Right ventricle myocardium superior (tissue), 1 donor: Measurements from ENCODE around the gene ZNF846. TPM values are rescaled to one million over a fixed set of nuclear protein-coding genes. Genes with fewer than 3 reads are reported as not detected.
A peak's percentile ranks its signal among the peaks of the same experiment; 100 is the strongest.

Source experiments
- ATAC-seq: fragments of 200-7000 bp; cut with Tn5 transposase; one replicate; pipeline ENCODE4 v1.9.1; 2020; ENCODE audit warnings: mild to moderate bottlenecking; ENCODE audit not compliant: poor library complexity
- DNase-seq: peaks from one replicate; pipeline ENCODE4 v3.0.0-alpha.2; 2020
- intact Hi-C: fragments of 100-400 bp; cut with DNase I; formaldehyde crosslinking; loops from one replicate; pipeline ENCODE4 v1.11.2; 2022
- total RNA-seq: library from RNA; stranded (reverse); fragmentation: NEBNext Ultra II Directional; extraction: Animal tissue kit (Norgen Biotek cat#: 25700); gene quantifications from one replicate; pipeline ENCODE4 v1.2.1, GENCODE V29; 2021
- donor health status: DM: no; HTN: yes; CAD: no; lungs with severe emphysema.

ZNF846 gene
- total RNA-seq, 1 donor from 2014 or later = 9.1 TPM

GRCh38 chr19:9709305-9709704 is 59.2 kb downstream of the ZNF846 start:
- ATAC-seq (peak; percentile 45), DNase-seq (no peak)
- intact Hi-C loops = no loop called here

GRCh38 chr19:9705836-9706235 is 62.7 kb downstream of the ZNF846 start:
- ATAC-seq = no peak
- DNase-seq = no peak
- intact Hi-C loops = no loop called here

GRCh38 chr19:9702186-9702585 is 66.4 kb downstream of the ZNF846 start:
- no peak for ATAC-seq
- no peak for DNase-seq
- intact Hi-C loops = no loop called here

Other genes with a start within 250 kb of the ZNF846 start
- gene ZNF426, start 230.1 kb downstream of the ZNF846 start, total RNA-seq = 11.7 TPM
- 16.7 TPM for gene ZNF121, start 184.2 kb downstream of the ZNF846 start, total RNA-seq
- gene ZNF561, start 147.5 kb downstream of the ZNF846 start, total RNA-seq = 18.5 TPM
- gene ZNF562, start 93.6 kb downstream of the ZNF846 start, total RNA-seq = 22.5 TPM
- 10.0 TPM for gene FBXL12, start 50.3 kb upstream of the ZNF846 start, total RNA-seq
- gene UBL5, start 59.2 kb upstream of the ZNF846 start, total RNA-seq = 595 TPM
- gene PIN1, start 66.6 kb upstream of the ZNF846 start, total RNA-seq = 92.5 TPM
- 2.2 TPM for gene OLFM2, start 167.8 kb upstream of the ZNF846 start, total RNA-seq
- 10.1 TPM for gene COL5A3, start 241.8 kb upstream of the ZNF846 start, total RNA-seq
- not detected for gene RDH8, start 244.7 kb upstream of the ZNF846 start, total RNA-seq